ENCODE results near the gene EMC6. TPM values are rescaled to one million over a fixed set of nuclear protein-coding genes. Genes with fewer than 3 reads are reported as not detected.

Gene EMC6
- total RNA-seq, 4 donors from 2014 or later = 8.5 to 25.3 (median 13.8) TPM

DNA sequence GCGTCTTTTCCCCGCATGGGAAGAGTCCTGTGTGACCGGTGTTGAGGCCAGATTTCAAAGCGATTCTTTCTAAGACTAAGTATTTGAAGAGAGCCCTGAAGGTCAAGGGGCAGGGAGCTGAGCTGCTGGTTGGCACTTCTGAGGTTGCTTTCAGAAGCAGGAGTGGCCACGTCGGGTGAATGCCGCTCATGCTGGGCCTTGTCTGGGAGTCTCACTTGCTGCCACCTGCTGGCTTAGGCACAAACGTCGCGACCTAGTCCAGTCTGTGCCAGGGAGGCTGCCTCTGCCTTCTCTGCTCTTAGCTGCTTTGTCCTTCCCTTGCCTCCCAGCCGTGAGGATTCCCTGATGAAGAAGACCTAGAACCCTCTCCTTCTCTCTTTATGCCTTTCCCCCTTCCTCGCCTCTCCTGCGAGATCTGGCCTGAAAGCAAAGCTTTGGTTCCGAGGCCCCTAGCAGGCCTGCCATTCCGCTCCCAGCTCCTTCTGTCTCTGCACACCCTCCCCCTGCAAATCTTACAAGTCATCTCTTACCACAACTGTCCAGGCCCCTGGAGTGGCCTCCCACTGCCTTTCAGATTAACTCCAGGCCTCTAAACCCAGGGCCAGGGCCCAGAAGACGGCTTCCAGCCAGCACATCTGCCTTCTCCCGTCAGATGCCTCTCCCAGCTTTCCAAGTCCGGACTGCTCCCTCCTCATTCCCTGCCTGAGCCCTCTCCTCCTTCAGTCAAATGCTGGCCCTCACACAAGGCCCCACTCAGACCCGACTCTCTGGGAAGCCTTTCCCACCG is 20.6 kb upstream of the EMC6 start:
- WGBS, 2 donors (ENCODE audit: low coverage in 1 of 2) = 62 to 87% methylated on average over 8 of the region's 20 CpGs
- no peaks in the 10 kb centered on the region for H3K9me3 ChIP-seq
- no peak for ATAC-seq
- H3K27me3 ChIP-seq = no peaks in the 10 kb centered on the region
- no peak overlapping the region for H3K27ac ChIP-seq
- H3K4me3 ChIP-seq = no peak overlapping the region
- peaks cover 0 to 7% (median 0%) of the 10 kb centered on the region in 3 donors for H3K4me1 ChIP-seq
- peaks cover 0 to 74% of the 10 kb centered on the region in 2 donors for H3K36me3 ChIP-seq
- TF ChIP-seq, protein P1, sequence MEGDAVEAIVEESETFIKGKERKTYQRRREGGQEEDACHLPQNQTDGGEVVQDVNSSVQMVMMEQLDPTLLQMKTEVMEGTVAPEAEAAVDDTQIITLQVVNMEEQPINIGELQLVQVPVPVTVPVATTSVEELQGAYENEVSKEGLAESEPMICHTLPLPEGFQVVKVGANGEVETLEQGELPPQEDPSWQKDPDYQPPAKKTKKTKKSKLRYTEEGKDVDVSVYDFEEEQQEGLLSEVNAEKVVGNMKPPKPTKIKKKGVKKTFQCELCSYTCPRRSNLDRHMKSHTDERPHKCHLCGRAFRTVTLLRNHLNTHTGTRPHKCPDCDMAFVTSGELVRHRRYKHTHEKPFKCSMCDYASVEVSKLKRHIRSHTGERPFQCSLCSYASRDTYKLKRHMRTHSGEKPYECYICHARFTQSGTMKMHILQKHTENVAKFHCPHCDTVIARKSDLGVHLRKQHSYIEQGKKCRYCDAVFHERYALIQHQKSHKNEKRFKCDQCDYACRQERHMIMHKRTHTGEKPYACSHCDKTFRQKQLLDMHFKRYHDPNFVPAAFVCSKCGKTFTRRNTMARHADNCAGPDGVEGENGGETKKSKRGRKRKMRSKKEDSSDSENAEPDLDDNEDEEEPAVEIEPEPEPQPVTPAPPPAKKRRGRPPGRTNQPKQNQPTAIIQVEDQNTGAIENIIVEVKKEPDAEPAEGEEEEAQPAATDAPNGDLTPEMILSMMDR (IDR thresholded peaks at IDR 0.05) = peak in 2 of 4 experiments; percentile 22 to 42
- TF ChIP-seq EP300 (IDR thresholded peaks at IDR 0.05) = no peak

DNA sequence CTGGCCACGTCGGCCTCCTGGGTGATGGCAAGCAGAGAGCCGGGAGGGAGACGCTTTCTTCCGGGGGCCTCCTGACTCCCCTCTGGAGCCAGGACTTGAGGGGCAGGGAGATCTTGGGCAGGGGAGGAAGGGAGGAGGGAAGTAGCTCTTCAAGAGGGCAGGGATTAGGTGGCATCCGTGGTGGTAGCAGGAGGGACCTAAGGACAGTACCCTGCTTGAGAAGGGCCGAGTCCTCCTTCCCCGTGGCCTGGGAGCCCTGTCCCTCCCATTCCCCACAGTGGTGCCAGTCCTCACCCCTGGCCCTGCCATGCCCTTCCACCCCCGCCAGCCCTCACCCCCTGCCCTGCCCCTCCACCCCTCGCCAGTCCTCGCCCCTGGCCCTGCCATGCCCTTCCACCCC is 12.8 kb upstream of the EMC6 start:
- 89% methylated on average over 2 of the region's 11 CpGs; no CpG with 5 or more reads in 1 of the 2 donors for WGBS, 2 donors (ENCODE audit: low coverage in 1 of 2)
- ATAC-seq = no peak
- Histone ChIP-seq H3K4me1 (peaks cover 0 to 29% (median 19%) of the 10 kb centered on the region in 3 donors), H3K27ac (no peak overlapping the region), H3K4me3 (no peak overlapping the region), H3K9me3 (no peaks in the 10 kb centered on the region), H3K27me3 (no peaks in the 10 kb centered on the region), H3K36me3 (peaks cover 0 to 29% of the 10 kb centered on the region in 2 donors)
- no peak for TF ChIP-seq POLR2AphosphoS5 (IDR thresholded peaks at IDR 0.05)
- TF ChIP-seq EP300 (IDR thresholded peaks at IDR 0.05) = no peak
- TF ChIP-seq, protein P1 (IDR thresholded peaks at IDR 0.05) = no peak
- TF ChIP-seq POLR2A (IDR thresholded peaks at IDR 0.05) = no peak

- Histone ChIP-seq H3K4me1 (peaks cover 0 to 34% (median 19%) of the 10 kb centered on the region in 3 donors), H3K27me3 (no peaks in the 10 kb centered on the region), H3K9me3 (no peaks in the 10 kb centered on the region), H3K36me3 (peaks cover 0 to 31% of the 10 kb centered on the region in 2 donors), H3K4me3 (no peak overlapping the region), H3K27ac (no peak overlapping the region)
- TF ChIP-seq, protein P1 (IDR thresholded peaks at IDR 0.05) = no peak
- TF ChIP-seq POLR2A (IDR thresholded peaks at IDR 0.05) (no peak), POLR2AphosphoS5 (IDR thresholded peaks at IDR 0.05) (no peak), EP300 (IDR thresholded peaks at IDR 0.05) (no peak)
- WGBS, 2 donors (ENCODE audit: low coverage in 1 of 2) = 94% methylated on average over 10 of the region's 16 CpGs; no CpG with 5 or more reads in 1 of the 2 donors
- no peak for ATAC-seq
Observed at GRCh38 chr17:3656353-3656752, 12.3 kb upstream of the EMC6 start.

- Histone ChIP-seq H3K4me3 (no peak overlapping the region), H3K27ac (peak overlapping the region in 1 of 4 donors; percentile 14), H3K36me3 (peaks cover 0 to 35% of the 10 kb centered on the region in 2 donors), H3K27me3 (no peaks in the 10 kb centered on the region), H3K4me1 (peaks cover 0 to 34% (median 19%) of the 10 kb centered on the region in 3 donors), H3K9me3 (no peaks in the 10 kb centered on the region)
- WGBS, 2 donors (ENCODE audit: low coverage in 1 of 2) = 76% methylated on average over 4 of the region's 16 CpGs; no CpG with 5 or more reads in 1 of the 2 donors
- ATAC-seq = no peak
- TF ChIP-seq POLR2A (IDR thresholded peaks at IDR 0.05) (no peak), POLR2AphosphoS5 (IDR thresholded peaks at IDR 0.05) (no peak), EP300 (IDR thresholded peaks at IDR 0.05) (no peak)
- TF ChIP-seq, protein P1 (IDR thresholded peaks at IDR 0.05) = no peak
Observed at GRCh38 chr17:3656755-3657587, 11.6 kb upstream of the EMC6 start.

All from gastroesophageal sphincter (tissue), 4 donors.